Right lobe of liver (tissue), 4 donors: ENCODE measurements around the gene BTN3A1.
"Not testable (repeated sequence)": the region's sequence is repeated elsewhere in the genome, so short reads cannot be mapped to it uniquely, and the experiment has no call there.

ENCODE experiments used
- CTCF ChIP-seq, 4 donors: fragments of 200-600 bp in 3 of 4; fragments of 450-650 bp in 1 of 4; IDR thresholded peaks; one replicate each; pipeline versions ENCODE4 v1.5.1 to v1.8.0; 2016 to 2022; ENCODE audit warnings: antibody characterized with exemption in 4 of 4, mild to moderate bottlenecking in 2 of 4
- POLR2A ChIP-seq: fragments of 450-650 bp; IDR thresholded peaks from one replicate; pipeline ENCODE4 v1.6.1; 2017; ENCODE audit warnings: antibody characterized with exemption, mild to moderate bottlenecking
- donor health status: DM: no; HTN: no; CAD: no.
- donor health status: DM: no; HTN: no; CAD: no.
- donor health status: DM: no; HTN: yes; CAD: no.

- not testable (repeated sequence) for TF ChIP-seq CTCF (IDR thresholded peaks at IDR 0.05); POLR2A
Measured at GRCh38 chr6:26357543-26357942, 44.5 kb upstream of the BTN3A1 start.
